Panc1 (cell line): ENCODE results near the gene CD4.

Experiments used
- CTCF ChIP-seq: fragments of 450-650 bp; IDR thresholded peaks from 2 replicates; pipeline ENCODE4 v1.5.1; 2017; ENCODE audit warnings: mild to moderate bottlenecking
- POLR2AphosphoS5 ChIP-seq: IDR thresholded peaks from 2 replicates; pipeline ENCODE4 v1.6.1; 2012; ENCODE audit warnings: mild to moderate bottlenecking, low read depth, low read length, moderate library complexity
- REST ChIP-seq, 2 experiments: IDR thresholded peaks; 2 replicates each; pipeline ENCODE4 v1.6.1; 2011 to 2012; ENCODE audit warnings: low read depth in 2 of 2, control low read depth in 1 of 2, low read length in 1 of 2, mild to moderate bottlenecking in 1 of 2, moderate library complexity in 1 of 2; ENCODE audit not compliant: insufficient read depth in 1 of 2
- SIN3A ChIP-seq: IDR thresholded peaks from 2 replicates; pipeline ENCODE4 v1.6.1; 2012; ENCODE audit warnings: low read depth, mild to moderate bottlenecking, low read length, moderate library complexity, borderline replicate concordance; ENCODE audit not compliant: insufficient read depth
- TCF7L2 ChIP-seq: IDR thresholded peaks from 2 replicates; pipeline ENCODE4 v1.6.1; 2011; ENCODE audit warnings: mild to moderate bottlenecking, low read depth, low read length, inconsistent platforms

- TF ChIP-seq SIN3A, result no peak
- TF ChIP-seq CTCF, result no peak
- no peak for TF ChIP-seq POLR2AphosphoS5
- no peak for TF ChIP-seq REST (IDR thresholded peaks at IDR 0.05; ENCODE audit: insufficient read depth in 1 of 2, low read depth in 2 of 2, low read length in 1 of 2)
- no peak for TF ChIP-seq TCF7L2
Observed at GRCh38 chr12:6820166-6820565, 30.8 kb downstream of the CD4 start.
